Stimulated activated CD8-positive, alpha-beta memory T cell treated with anti-CD3 and anti-CD28 coated beads, Interleukin-7, amount 100 ng/mL, for 1 hour (primary cell): ENCODE data around the gene NEO1.
"Not testable (repeated sequence)": the region's sequence is repeated elsewhere in the genome, so short reads cannot be mapped to it uniquely, and the experiment has no call there.

Source experiments
- DNase-seq, 2 donors: peaks; one replicate each; pipeline ENCODE4 v3.0.0-alpha.2; 2020; ENCODE audit warnings: low read depth in 2 of 2

Gene NEO1

DNA sequence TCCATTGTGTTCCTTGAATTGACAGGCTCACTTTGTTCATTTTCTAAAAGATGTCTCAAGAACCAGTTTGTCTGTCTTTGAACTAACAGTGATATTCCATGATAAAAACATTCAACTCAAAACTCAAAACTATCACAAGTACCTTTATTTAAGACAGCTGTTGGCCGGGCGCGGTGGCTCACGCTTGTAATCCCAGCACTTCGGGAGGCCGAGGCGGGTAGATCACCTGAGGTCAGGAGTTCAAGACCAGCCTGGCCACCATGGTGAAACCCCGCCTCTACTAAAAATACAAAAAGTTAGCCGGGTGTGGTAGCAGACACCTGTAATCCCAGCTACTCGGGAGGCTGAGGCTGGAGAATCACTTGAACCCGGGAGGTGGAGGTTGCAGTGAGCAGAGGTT lies 248.0 kb downstream of the NEO1 start:
- DNase-seq = not testable (repeated sequence)

DNA sequence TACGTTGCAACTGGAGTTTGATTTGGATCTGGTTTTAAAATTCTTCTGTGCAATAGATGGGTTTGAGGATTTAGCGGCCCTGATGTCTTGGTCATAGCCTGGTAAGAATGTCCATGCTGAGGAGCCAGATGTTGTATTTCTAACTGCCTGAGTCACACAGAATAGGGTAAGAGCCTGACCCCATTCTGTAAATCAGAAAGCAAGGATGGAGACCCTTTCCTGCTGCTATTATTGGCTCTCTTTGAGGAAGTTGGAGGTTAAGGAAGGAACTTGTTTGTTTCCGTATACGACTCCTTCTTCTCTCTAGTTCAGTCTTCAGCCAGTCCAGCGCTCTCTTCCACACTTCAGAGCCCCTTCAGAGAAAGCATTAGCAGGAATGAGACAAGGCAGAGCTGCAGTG lies 251.4 kb downstream of the NEO1 start:
- no peak for DNase-seq

GRCh38 chr15:73305331-73306211 lies 253.3 kb downstream of the NEO1 start:
- no peak for DNase-seq

DNA sequence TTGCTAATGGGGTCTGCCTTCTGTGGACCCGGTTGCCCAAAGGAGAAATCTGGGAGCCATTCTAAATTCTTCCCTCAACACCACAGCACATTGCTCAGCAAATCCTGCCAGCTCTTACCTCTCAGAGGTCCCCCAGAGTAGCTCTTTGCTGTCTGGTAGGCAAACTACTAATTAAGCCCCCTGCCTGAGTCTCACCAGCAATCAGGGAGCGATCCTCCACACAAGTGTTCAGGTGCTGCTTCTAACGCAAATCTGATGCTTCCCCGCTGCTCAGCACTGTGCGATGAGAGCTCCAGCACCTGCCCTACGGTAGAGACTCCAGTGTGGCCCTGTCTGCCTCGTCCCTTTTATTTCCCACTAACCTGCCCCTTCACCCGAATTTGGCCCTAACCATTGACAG lies 256.0 kb downstream of the NEO1 start:
- no peak for DNase-seq

DNA sequence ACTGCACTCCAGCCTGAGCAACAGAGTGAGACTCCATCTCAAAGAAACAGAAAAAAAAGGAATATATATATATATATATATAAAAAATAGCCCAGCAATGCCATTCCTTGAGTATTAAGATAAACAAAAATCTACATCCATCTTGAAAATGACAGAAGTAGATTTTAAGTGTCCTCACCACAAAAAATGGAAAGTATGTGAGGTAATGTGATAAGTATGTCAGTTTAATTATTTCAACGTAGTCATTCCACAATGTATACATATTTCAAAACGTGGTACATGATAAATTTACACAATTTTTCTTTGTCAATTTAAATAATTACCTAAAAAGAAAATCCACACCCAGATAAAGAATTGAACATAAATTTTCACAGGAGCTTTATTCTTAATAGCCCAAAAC lies 261.6 kb downstream of the NEO1 start:
- no peak for DNase-seq

- no peak for DNase-seq
Observed at GRCh38 chr15:73317651-73318462, 265.6 kb downstream of the NEO1 start.

- no peak for DNase-seq
Observed at GRCh38 chr15:73318463-73319351, 266.4 kb downstream of the NEO1 start.

GRCh38 chr15:73319460-73320245 lies 267.4 kb downstream of the NEO1 start:
- DNase-seq = no peak

- DNase-seq = no peak
Observed at GRCh38 chr15:73320619-73321180, 268.4 kb downstream of the NEO1 start.

DNA sequence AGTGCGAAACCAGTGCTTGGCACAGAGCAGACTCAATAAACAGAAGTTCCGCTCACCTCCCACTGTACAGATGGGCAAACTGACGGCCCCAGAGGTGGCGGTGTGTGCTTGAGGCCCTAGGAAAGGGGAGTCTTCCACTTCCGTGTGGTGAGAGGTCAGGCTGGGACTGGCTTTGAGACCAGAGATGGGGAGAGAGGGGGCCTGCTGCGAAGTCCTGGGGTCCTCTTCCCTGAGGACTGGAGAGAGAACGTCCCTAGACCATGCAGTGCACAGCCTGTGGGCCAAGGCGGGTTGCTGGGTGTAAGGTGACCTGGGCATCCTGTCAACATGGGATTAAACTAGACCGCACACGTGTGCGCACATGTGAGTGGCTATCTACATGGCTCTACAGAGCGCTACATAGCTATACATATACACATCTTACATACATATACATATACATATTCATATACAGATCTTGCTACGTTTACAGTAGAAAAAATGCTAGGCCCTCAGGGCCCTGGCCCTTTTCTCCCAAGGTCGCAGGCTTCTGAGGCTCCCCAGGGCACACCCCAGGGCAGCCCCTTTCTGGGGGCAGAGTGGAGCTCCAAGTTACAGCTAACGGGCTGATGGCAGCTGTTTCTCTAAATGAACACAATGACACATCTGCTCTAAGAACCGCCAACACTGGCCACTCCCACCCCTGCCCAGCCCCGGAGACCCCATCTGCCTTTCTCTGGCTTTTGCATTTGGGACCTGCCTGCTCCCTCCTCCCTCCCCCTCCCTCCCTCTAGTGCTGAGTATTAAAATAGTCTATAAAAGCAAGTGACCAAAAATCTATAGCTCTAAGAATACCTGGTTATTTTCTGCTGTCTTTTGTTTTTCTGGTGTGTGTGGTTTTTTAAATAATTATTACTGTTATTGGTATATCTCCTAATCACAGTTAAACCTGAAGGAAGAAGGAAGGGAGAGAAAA lies 269.5 kb downstream of the NEO1 start:
- DNase-seq = no peak

DNA sequence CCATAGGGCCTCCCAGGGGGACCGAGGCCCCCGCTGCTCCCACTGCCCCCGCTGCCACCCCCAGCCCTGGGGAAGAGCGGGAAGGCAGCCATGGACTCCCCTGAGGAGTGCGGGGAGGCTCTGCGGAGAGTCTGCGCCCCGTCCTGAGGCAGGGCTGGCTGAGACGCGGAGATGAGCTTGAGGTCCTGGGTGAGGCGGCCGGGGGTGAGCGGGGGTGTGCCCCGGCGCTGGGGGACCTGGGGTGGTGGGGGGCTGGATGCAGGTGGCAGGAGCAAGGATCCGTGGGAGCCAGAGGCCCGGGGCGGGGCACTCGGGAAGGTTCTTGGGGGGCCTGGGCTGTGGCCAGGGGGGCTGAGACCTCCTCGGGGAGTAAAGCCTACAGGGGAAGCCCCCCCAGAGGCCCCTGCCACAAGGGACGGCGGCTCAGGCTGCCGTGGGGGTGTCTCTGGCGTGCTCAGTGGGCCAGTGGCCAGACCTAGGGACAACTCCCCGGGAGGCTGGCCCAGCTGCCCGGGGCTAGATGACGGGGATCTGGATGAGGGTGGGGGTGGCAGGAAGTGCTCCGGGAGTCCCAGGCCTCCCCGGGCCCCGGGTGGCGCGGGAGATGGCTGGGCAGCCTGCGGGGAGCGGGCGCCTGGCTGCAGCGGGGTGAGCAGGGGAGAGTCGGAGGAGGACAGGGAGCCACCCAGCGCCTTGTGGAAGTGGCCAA lies 270.6 kb downstream of the NEO1 start:
- no peak for DNase-seq

GRCh38 chr15:73323374-73323955 lies 271.2 kb downstream of the NEO1 start:
- DNase-seq = no peak

DNA sequence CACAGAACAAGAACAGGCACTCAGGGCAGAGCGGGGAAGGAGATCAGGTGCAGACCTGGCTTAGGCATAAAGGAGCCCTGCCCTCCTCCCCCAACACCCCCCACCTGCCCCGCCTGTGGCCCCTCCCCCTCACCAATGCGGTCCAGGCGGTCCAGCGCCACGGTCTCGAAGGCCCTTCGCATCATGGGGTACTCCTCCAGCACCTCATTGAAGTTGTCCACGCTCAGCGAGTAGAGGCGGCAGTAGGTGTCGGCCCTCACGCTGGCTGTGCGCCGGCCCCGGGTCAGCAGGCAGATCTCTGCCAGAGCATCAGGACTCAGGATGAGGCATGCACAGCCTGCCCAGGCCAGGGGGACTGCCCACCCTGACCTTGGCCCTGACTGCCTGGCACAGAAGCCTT lies 271.7 kb downstream of the NEO1 start:
- no peak for DNase-seq

DNA sequence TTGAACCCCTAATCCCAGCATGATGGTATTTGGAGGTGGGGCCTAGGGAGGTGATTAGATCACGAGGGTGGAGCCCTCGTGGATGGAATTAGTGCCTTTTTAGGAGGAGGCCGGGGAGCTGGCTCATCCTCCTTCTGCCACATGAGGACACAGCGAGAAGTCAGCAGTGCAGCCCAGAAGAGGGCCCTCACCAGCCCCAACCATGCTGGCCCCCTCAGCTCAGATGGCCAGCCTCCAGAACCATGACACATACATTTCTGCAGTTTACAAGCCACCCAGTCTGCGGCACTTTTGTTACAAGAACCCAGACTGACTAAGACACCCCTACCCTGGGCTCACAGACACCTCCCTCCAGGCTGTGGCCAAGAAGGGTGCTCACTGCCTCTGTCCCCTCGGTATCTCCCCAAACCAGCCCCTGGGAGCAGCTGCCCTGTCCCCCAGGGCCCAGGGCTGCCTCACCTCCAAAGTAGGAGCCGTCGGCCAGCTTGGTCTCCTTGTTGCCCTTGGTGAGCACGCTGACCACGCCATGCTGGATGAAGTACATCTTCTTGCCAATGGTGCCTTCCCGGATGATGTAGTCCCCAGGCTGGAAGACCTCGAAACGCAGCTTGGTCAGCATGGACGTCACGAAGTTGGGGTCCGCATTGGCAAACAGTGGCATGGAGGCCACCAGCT lies 272.4 kb downstream of the NEO1 start:
- no peak for DNase-seq

DNA sequence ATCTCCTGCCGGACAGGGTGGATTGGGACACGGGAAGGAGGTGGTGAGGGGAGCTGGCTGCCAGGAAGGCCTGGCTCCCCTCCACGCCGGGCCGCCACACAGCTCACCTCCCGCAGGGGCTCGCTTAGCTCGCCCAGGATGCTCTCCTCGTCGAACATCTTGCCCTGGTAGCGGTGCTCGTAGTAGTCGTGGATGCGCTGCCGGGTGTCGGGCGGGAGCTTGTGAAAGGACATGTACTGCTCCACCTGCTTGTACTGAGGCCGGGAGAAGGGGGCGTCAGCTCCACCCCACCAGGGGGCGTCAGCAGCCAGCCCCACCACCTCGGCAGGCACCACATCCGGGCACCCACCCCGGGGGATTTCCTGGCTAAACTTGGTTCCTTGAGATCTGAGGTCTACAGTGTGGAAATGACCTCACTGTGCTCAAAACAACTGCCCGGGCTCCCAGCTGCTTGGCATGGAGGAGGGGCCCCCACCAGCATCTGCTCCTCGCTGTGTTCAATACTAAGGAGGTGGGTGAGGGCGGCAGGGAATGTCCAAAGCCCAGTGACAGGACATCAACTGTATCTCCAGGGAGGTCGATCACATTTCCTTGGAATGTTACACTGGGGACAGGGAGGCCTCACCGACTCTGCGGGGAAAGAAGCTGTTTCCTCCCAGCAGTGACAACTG lies 273.1 kb downstream of the NEO1 start:
- DNase-seq = no peak

DNA sequence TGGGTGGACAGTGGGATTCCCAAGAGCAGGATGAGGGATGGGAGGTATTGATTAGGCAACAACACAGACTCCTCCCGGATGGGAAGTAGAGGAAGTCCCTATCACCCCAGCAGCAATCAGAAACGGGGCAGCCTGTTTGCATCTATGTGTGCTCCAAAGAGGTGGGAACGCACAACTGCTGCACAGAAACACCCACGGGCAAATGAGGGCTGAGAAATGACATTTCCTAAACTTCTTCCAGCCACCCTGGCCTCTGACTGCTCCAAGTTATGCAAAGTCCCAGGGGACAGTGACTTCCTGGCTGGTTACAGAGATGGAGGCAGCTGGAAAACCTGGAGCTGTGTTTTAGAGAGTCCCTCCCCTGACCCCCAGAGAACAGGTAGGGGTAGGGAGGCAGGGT lies 273.9 kb downstream of the NEO1 start:
- DNase-seq = no peak

DNA sequence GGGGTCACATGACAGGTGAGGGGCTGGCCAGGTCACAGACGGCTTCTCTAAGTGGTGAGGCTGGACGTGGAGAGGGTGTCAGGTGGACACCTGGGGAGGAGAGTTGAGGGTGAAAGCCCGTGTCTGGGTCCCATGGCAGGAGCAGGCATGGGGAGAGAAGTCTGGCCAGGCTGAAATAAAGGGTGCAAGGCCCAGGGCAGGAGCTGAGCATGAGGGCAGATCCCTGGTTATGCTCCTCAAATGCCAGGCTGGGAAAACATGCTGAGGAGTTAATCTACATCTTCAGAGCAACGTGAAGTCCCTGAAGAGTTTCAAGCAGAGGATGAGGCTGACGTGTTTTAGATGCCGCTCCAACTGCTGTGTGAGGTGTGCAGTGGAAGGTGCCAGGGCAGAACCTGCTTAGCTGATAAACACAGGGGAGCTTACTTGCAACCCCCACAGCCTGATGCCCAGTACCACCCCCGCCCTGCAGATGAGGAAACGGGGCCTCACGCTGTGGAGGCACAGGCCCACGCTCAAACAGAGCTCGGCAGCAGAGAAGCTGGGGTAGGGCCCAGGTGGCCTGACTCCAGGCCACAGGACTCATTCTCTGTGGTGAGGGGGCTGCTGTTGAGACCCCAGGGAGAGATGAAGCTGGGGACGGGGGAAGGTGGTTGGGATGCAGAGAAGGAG lies 276.0 kb downstream of the NEO1 start:
- DNase-seq = no peak
